ENCODE results near the gene COPS9. TPM values are rescaled to one million over a fixed set of nuclear protein-coding genes. Genes with fewer than 3 reads are reported as not detected.

Gene COPS9
- 124 TPM for total RNA-seq

DNA sequence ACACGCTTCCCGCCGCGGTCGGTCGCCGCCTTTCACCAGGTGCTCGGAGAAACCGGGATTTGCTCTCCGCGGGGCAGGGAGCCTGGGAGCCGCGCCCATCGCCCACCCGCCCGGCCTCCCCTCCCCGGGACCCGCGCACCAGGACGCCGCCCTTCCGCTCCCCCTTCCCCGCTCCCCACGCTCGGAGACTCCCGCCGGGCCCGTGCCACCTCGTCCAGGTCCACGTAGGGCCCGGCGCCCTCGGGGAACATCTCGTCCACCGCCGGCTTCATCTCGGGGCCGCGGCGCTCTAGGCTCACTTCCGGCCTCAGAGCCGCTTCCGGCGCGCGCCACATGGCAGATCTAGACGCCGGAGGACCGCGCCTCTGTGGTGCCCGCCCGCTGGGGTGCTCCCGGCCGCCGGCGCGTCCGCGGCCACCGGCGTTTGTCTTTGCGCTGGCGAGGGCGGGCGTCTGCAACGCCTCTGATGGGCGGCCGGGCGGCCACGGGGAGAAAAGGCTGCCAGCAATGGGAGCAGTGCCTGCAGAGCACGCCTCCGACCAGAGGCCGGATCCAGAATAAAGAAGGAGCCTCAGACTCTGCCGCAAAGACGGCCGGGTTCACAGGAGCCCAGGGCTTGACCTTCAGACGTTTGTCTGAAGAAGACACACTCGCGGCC is at the start of gene COPS9:
TSS of gene COPS9 (minus strand) at position 293 of the 658 bp plus-strand sequence. CDS start at position 272, 21 bp downstream.
- peak; percentile 87 for DNase-seq (ENCODE audit: low spot score)
- ATAC-seq: peak; percentile 96
- intact Hi-C loops (cut with DNase I): no loop called here

DNA sequence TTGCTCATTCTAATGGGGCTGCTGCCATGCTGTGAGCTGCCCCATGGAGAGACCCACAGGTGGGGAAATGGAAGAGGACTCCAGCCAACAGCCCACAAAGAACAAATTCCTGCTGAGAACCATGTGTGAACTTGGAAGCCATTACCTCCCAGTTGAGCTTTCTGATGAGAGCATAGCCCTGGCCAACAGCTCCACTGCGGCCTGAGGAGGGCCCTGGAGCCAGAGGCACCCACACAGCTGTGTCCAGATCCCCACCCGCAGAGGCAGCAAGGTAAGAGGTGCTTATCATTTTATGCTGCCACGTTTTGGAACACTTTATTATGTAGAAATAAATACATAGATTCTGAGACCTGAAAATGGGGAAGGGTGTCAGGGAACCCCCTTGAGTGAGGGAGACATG is 48.6 kb upstream of the COPS9 start:
- no peak for ATAC-seq
- DNase-seq (ENCODE audit: low spot score): peak; percentile 21
- intact Hi-C loops (cut with DNase I): no loop called here

DNA sequence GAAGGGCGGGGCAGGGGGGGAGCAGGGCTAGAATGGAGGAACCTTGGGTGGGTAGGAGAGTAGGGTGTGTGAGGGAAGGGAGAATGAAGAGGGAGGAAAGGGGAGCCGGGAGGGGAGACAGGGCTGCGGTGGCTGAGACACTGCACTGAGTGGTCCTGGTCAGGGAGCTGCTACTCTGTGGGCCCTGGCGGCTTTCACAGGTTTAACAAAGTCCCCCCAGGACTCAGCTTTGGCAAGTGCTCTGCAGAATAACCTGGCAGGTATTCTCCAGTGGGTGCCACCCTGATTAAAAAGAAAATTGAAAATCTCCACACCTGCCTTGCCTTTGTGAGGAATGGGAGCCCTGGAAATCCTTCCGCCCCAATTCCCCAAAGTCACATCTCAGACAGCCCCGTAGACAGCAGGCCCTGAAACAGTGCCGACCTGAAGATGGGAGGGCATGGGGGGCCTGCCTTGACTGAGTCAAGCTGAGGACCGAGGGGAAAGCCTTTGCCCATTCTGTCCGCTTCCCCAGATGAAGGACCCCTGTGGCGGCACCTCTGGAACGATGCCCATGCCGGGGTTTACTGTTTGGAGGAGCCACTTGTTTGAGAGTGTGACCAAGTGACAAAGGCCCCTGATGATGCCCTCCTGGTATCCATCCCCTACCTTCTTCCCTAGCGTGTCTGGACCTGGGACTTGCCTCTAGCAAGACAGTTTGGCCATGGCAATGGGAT is 47.9 kb upstream of the COPS9 start:
- no peak for ATAC-seq
- intact Hi-C loops (cut with DNase I): no loop called here
- peak; percentile 50 for DNase-seq (ENCODE audit: low spot score)

DNA sequence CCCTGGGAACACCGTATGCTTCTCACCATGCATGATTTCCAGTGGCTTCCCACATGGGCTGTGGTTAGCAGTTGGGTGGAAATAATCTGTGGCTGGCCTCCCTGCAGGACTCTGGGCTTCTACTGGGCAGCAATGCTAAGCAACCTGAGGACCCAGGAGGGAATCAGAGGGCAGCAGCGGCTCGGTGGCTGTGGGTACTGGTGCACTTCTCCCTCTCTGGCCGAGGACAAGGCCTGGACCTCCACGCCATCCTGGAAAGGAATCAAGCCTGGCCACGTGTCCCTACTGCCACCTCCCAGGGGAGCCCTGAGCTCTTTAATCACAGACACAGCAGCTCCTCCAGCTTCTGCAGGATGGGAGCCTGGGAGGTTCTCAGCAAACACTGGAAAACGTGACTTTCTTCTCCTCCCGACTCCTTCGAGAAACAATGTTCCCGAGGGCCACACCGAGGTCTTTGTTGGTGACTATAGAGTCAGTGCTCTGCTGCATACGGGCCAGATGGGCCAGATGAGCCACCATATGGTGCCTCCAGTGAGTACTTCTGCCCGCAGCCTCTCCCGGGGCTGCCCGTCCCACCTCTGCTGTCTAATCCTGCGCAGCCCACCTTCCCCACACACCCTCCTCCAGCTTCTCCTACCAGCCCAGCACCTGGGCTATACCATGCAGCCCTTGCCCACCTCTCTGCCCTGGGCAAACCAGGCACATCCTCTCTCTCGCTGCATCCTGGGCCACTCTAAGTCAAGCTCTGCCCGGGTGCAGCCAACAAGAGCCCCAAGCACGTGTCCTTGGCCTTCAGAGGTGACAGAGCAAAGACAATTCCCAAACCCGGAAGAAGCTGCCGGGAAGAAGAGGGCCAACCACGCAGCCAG is 47.1 kb upstream of the COPS9 start:
- ATAC-seq (no peak), DNase-seq (ENCODE audit: low spot score) (peak; percentile 27)
- intact Hi-C loops (cut with DNase I): no loop called here

DNA sequence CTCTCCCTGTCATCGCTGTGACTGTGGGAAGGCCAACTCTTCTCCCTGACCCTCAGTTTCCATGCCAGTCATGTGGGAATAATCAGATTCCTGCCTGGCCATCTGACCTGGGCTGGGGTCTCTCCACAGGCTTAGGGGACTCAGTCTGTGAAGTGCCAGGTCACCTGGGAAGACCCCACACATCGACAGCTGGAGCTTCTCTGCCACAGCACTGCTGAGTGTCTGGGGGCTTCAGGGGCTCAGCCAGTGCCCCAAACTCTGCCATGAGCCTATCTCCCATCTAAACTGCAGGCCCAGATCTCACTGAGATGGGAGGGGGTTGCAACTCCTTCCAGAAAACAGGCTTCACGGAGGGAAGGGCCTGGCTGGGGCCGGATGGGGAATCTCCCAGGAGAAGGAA is 46.4 kb upstream of the COPS9 start:
- intact Hi-C loops (cut with DNase I): no loop called here
- DNase-seq (ENCODE audit: low spot score): peak; percentile 34
- ATAC-seq: no peak

DNA sequence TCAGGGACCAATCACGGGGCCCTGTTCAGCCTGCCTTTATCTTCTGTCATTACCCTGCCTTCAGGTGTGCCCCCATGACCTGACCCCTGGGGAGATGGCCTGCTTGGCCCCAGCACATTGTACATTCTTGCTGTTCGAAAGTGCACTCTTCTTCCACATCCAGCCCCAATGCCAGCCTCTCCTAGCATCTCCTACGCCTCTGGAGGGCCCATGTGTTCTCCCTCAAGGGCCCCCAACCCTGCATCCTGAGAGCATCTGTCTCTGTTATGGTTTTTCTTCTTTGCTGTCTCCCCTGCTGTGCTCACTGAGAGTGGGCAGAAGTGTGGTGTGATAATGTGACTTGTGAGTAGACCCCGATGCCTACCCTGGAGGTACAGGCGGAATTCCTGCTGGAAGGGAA is 45.9 kb upstream of the COPS9 start:
- no peak for ATAC-seq
- DNase-seq (ENCODE audit: low spot score): peak; percentile 33

DNA sequence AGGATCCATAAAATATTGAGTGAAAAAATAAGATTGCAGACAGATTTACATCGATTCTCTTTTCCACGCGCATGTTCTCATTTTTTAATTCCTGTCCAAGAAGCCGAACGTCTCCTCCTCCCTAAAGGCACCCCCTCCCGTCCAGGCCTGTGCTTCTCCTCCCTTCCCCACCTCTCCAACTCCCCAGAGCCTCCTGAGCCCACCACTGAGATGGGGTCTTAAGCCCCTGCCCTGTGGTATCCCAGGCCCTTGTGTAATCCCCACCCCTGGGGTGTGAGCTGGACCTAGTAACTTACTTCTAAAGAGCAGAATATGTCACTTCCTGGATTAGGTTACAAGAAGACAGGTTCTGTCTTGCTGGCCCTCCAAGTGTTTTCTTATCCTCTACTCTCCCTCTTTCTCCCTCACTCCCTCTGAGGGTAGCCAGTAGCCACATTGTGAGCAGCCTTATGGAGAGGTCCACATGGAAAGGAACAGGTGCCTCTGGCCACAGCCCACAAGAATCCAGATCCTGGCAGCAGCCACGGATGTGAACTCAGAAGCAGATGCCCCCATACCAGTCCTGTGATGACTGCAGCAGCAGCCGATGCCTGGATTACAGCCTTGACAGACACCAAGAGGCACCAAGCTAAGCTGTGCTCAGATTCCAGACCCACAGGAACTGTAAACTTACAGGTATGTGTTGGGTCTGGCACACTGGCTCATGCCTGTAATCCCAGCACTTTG is 44.0 kb upstream of the COPS9 start:
- ATAC-seq (no peak), DNase-seq (ENCODE audit: low spot score) (peak; percentile 19)
- intact Hi-C loops (cut with DNase I): no loop called here

More for the DNA sequence above, 45.9 kb upstream of the COPS9 start:
- intact Hi-C loops (cut with DNase I): no loop called here

DNA sequence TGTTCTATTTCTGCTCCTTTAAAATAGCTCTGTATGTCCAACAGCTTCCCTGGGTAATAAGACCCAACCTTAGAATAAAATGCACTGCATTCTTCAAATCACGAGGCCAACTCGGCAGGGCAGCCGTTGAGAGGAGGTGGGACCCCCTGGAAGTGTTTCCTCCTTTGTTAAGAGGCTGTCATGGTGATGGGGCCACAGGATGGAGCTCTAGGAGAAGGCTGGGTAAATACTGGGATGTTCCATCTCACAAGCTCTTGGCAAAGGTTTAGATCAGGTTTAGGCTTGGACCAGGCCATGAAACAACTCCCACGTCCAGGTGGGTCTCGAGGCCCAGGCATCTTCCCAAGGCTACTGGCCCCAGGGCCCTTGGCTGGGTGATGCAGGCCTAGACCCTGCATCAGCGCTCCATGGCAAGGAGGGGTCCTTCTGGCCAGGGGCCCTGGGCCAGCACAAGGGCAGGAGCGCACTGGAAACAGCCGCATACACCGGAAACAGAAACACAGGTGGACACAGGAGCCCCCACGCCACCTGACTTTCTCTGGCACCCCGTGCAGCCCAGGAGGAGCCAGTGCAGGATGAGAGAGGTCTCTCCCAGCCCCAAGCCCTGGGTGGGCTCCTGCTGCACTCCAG is 43.2 kb upstream of the COPS9 start:
- ATAC-seq (no peak), DNase-seq (ENCODE audit: low spot score) (peak; percentile 23)
- intact Hi-C loops (cut with DNase I): no loop called here

DNA sequence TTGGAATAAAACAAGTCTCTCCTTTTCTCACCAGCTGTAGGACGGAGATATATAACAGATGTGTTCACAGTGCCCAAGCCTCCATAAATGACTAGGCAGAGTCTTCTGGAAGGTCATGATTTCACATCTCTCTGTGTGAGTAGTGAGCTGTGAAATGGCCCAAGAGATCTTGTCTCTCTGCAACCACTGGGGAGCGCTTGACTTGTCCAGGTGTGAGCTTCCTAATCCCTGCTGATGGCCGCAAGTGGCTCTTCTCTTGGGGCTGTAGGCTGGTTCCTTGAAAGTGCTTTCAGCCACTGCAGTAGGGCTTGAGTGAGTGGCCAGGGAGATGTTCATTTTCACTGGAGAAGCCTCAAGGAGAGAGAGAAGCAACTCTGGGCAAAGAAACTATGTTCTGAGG is 42.5 kb upstream of the COPS9 start:
- DNase-seq (ENCODE audit: low spot score) (peak; percentile 12), ATAC-seq (no peak)
- intact Hi-C loops (cut with DNase I): no loop called here

DNA sequence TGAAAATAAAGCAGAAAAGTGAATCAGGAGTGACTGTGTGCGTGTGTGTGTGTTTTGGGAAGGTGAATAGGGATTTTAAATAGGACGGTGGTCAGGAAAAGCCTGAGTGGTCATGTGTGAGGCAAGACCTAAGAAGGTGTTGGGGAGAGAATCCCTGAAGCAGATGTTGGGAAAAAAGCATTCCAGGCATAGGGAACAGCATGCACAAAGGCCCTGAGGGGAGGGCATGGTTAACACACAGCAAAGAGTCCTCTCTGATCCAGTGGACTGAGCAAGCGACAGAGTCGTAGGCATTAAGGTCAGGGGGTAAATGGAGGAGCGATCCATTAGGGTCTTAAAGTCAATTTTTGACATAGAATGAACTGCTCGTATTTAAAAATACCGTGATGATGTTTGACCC is 38.4 kb upstream of the COPS9 start:
- intact Hi-C loops (cut with DNase I): no loop called here
- DNase-seq (ENCODE audit: low spot score) (peak; percentile 1), ATAC-seq (no peak)

DNA sequence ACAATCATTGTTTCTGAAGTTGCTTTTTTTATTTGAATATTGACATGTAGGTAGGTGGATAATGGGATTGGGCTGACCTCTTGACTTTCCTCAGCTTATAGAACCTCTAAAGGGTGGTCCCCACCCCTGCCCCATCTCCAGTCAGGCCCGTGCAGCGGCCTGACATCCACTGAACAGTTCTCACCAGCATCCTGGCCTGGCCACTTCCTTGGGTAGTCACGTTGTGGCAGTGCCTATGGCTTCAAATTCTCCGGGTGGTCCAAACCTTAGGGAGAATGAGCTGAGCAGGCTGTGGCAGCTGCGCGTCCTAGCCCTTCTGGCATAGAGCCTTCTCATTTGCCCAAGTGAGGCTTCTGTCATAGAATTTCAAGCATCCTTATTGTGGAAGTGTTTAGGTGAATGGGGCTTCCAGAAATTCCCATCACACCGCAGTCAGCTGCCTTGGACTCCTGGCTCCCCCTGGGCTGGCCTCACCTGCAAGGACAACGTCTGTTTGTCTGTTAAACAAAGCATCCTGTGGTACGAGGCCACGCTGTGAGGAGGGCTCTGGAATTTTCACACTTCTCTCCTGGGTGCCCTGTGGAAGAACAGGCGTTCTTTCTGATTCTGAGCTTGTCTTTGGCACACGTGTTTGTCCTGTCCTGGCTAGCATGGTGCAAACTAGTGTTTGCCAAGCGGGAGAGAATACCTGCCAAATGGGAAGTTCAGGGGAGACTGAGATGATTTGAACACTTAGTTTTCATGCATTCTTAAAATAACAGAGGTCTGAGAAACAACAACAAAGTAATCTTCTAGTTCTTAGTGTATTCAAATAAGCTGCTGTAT is 36.2 kb upstream of the COPS9 start:
- DNase-seq (ENCODE audit: low spot score) (peak; percentile 35), ATAC-seq (no peak)
- intact Hi-C loops (cut with DNase I): no loop called here

DNA sequence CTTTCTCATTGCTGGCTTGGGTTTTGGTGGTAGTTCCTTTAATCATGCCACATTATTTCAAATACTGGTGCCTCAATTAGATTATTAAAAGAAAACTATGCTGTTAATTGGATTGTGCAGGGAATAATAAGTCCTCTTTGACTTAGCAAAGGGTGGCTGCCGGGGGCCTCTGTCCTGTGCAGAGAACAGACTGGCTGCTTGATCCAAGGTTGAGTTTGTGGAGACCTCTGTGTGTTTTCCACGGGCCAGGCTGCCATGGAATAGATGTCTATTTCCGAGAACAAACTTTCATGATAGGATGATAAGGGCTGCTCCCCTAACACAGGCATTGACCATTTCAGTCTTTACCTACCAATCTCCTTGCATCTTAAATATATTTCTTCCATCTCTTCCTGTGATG is 34.8 kb upstream of the COPS9 start:
- ATAC-seq (no peak), DNase-seq (ENCODE audit: low spot score) (peak; percentile 23)
- intact Hi-C loops (cut with DNase I): no loop called here

DNA sequence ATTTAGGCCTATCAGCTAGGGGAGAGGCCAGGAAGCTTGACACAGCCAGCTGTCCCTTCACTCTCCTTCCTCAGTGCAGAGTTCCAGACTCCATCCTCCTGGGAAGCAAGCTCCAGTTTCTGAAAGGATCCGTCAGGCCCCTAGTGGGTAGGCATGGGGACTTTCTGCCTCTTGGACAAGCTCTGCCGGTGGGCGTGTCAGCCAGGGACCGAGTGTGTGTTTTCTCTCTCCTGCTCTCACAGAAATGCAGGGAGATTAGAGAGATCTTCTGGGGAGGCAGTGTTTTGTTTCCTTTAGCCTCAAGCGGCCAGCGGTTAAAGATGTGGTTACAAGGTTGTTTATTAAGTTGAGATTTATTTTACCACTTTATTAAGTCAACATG is 34.2 kb upstream of the COPS9 start:
- no peak for DNase-seq (ENCODE audit: low spot score)

DNA sequence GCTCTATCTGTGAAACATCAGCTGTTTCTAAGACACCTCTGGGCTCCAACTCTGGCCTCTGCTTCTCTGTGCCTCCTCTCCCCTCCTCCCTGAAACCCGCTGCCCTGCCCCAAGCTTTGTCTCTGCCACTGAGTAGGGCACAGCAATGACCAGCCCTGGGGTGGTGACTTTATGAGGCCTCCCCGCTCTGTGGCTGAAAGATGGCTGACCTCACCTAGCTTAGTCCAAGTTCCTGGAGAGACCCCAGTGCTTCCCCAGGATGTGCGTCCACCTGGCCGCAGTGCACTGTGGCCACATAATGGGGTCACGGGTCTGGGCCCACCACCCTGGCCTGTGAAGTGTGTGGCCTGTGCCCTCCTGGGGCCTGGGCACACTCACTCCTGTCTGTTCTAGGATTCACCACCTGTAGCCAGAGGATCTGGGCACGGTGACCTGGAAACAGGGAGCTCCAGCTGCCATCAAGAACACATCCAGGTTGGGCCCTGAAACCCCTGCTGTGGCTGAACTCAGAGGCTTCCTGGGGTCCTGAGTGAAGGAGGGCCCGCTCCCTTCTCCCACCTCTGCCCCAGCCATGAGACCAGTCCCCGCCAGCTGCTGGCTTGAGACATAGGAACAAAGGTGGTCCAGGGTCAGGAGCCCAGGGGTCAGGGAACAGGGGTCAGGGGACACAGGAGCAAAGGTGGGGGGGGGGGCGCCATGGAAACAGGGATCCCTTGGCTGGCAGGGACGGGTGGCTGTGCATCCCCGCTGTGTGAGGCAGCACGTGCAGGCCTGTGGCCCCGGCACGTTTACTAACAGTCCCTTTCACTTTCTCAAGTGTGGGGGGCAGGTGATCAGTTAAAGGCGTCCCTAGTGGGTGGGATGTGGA is 33.6 kb upstream of the COPS9 start:
- ATAC-seq (no peak), DNase-seq (ENCODE audit: low spot score) (peak; percentile 39)
- intact Hi-C loops (cut with DNase I): no loop called here

More for the DNA sequence above, 34.2 kb upstream of the COPS9 start:
- intact Hi-C loops (cut with DNase I): no loop called here
- ATAC-seq: no peak

DNA sequence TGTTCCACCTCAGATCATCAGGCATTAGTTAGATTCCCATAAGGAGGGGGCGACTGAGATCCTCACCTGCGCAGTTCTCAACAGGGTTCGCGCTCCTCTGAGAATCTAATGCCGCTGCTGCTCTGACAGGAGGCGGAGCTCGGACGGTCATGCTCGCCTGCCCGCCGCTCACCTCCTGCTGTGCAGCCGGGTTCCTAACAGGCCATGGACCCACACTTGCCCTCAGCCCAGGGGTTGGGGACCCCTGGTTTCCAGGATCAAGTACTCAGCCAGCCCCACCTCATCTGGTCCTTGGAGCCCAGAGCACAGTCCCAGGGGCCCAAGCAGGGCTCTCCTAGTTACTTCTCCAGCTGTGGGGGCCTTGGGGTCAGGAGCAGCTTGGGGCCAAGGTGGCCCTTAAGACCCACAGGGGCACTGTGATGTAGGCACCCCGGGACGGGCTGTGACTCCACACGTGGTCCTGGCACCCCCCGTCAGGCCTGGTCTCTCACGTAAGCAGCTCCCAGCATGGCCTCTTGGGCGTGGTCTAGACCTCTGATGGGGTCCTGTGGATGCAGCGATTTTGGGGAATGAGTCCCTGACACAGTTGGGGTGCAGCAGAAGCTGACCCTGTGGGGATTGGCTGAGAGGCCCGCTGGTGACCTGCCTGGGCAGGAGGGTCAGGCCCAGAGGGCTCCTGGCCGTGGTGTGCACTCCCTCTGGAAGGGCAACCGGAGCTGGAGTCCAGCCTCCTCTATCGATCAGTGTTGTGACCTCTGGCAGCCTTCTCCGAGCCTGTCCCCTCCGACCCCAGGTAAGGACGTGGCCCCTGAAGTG is 32.6 kb upstream of the COPS9 start:
- DNase-seq (ENCODE audit: low spot score) (peak; percentile 38), ATAC-seq (peak; percentile 9)
- intact Hi-C loops (cut with DNase I): no loop called here

DNA sequence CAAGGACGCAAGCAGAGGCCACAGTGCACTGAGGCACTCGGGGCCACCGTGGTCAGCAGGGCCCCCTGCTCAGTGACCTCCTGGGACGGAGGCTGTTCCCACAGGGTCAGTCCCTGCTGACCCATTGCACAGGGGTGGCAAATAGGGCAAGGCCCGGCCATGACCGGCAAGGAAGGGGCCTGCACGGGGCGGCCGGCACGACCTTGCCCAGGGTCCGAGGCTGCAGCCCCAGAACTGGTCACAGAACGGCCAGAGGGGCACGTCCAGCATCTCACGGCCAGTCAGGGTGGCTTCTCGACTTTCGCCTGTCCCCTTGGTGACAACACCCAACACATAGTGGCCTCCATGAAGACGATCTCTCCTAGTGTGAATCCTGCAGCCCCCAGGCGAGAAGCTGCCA is 31.9 kb upstream of the COPS9 start:
- DNase-seq (ENCODE audit: low spot score) (peak; percentile 47), ATAC-seq (no peak)
- intact Hi-C loops (cut with DNase I): no loop called here

Data from sciatic nerve (tissue), 2 donors.